Kidney tubule cell (primary cell): ENCODE measurements around the gene RNF152.

Source experiments
- DNase-seq: peaks from one replicate; pipeline ENCODE4 v3.0.0-alpha.2; 2018; ENCODE audit warnings: low spot score

Gene RNF152

GRCh38 chr18:61894751-61895524 is 2.1 kb upstream of the RNF152 start:
- DNase-seq: no peak

- DNase-seq: peak; percentile 72
Measured at GRCh38 chr18:61893971-61894750, 1.4 kb upstream of the RNF152 start.

DNA sequence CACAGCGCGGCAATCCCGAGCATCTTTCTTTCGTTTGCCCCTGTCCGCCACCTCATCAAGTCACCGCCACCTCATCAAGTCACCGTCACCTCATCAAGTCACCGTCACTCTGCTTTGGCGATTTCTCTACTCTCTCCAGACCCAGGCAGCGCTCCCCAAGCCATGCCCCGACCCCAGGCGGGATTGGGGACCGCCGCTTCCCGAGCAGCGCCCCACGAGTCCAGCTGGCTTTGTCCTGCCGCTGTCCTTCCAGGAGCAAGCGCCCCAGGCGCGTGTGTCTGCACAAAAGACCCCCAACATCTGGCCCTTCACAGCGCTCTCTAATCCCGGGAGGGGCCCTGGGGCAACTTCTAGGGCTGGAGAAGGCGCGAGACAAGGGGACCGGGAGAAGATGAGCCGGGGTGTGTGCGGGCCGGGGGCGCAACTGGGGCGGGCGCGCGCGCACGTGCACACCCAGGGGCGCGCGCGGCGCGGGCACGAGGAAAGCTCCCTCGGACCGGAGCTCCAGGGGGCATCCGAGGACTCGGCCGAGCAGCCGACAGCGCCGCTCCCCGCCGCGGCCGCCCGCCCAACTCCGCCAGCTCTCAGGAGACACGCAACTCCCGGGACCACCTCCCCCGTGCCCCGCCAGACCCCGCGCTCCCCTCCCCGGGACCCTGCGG is 633 bp upstream of the RNF152 start:
- DNase-seq: peak; percentile 35

DNA sequence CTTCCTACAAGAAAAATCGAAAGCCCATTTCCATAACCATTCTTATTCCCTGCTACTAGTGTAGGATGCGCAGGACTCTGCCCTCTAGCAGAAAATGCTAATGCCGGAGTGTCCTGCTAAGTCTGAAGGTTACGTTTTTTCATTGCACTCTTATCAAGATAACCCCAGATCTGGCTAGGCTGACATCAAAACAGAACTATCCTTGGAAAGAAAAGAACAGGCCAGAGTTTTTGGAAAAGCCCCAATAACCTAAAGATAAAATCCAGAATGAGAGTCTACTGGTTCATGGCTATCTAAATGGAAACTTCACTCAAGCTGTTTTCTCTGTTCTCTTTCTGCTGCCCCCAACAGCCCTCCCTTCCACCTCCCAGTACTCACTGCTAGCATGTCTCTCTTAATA is 913 bp downstream of the RNF152 start:
- DNase-seq: no peak

DNA sequence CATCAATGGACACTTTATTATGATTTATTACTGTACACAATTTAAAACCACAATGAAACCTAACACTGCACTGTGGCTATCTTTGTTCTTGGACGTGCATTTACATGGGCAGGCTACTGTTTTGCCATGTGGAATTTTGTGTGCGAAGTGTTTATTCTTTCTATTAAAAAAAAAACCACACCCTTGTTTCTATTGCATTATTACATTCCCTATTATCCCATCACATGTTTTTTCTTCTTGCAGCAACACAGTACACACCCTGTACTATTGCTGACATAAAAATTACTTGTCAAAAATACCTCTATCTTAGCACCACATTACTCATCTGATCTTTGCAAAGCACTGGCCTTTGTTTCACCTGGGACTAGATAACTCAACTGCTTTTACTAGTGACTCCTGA is 1.5 kb downstream of the RNF152 start:
- DNase-seq: no peak

GRCh38 chr18:61890344-61890743 is 2.5 kb downstream of the RNF152 start:
- DNase-seq: no peak

- no peak for DNase-seq
Measured at GRCh38 chr18:61889541-61889940, 3.3 kb downstream of the RNF152 start.

- DNase-seq: no peak
Measured at GRCh38 chr18:61888622-61889021, 4.2 kb downstream of the RNF152 start.

DNA sequence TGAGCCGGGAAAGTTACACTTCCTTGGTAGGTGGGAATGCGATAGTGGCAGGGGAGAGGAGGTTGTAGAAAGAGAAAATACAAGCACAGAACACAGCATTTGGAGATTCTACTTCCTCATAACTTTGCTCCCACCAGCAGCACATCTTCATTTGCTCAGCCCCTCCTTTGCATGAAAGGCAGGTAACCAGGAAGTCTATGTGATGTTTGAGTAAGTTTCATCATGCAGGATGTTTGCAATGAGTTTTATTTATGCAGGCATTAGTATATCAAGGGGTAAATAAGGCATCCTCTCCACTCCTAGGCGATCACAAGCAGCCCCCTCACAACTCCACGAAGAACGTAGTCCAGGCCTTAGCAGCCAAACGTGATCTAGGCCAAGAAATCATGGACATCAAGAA is 5.0 kb downstream of the RNF152 start:
- peak; percentile 42 for DNase-seq

DNA sequence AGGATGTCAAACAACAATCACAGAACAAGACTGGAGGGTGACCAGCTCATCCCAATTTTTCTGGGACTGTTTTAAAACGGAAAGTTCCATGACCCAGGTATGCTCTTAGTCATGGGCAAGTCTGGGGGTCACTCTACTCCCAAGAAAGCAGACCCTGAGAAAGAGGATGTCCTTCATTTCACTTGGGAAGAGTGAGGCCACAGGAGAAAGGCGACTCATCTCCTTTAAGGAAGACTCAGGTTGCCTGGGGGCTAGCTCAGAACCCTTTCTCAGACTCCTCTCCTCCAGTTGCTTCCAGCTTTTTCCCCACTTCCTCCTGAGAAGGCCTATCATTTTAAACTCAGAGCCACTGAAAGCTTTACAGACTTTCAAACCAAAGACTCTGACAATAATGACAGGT is 9.3 kb downstream of the RNF152 start:
- DNase-seq: no peak

DNA sequence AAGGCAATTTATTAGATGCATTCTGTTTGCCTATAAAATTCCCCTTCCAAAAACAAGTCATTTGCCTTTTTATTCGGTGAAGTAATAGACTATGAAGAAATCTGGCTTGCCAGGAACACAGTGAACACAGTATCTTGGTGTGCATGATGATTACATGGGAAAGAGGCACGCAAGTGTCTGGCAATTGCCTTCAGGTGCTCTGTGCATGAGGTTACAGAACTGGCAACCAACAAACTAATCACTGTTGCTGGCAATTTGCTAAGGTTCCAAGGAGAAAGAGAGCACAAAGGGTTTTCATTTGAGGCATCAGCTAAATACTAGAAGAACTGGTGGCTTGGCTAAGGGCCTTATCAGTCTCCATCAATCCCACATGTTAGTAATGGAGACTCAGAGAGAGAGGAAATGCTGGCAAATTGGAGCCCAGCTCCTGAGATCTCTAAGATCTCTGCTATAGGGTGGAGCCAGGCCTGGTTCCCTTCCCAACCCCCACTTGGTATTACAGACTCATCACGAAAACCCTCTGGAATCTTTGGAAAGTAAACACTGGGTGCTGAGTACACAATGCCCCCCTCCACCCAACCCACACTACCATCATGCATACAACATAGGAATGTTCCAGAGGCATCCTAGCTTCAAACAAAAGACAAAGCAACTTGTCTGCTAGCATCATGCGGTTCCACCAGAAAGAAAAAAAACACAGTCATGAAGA is 10.4 kb downstream of the RNF152 start:
- no peak for DNase-seq

GRCh38 chr18:61876899-61877298 is 15.9 kb downstream of the RNF152 start:
- DNase-seq: no peak

DNA sequence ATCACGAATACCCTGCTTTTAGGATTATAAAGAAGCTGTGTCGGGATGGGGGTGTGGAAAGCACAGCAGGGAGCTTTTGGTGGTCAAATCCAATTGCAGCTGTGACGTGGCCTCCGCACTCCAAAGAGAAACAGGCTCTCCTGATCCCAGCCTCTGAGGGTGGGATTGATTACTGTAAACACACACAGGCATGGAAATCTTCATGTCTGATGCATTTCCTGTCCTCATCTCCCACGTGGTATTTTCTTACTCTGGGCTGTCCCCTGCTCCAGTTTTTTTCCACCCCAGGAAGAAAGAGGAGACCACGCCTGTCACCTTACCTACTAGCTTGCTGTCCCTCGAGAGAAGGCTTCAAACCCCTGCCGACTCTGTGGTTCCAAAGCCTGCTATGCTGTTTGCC is 22.7 kb downstream of the RNF152 start:
- DNase-seq: no peak

DNA sequence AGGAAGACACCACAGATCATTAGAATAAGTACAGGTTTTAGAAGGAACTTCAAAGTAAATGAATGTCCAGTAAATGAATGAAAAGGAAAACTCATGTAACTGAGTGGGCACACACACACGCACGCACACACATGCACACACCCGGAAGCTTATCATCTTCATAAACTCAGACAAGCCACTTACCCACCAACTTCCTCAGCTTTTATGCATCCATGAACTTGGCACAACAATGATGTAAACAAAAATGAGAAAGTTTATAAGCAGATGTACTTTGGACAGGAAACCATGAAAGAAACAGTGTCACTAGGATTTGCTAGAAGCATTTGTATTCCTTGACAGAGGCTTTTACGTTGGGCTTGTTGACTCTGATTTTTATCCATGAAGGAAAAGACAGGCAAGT is 23.2 kb downstream of the RNF152 start:
- no peak for DNase-seq

GRCh38 chr18:61865466-61866175 is 27.2 kb downstream of the RNF152 start:
- DNase-seq: no peak

DNA sequence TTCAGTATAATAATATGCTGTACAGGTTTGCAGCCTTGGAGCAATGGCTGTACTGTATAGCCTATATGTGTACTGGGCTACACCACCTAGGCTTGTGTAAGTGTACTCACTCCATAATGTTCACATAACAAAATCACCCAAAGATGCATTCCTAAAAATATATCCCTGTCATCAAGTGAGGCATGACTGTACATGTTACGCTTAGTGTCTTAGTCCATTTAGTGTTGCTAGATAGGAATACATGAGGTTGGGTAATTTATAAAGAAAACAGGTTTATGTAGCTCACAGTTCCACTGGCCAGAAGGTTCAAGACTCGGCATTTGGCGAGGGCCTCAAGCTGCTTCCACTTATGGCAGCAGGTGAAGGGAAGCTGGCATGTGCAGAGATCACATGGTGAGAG is 31.4 kb downstream of the RNF152 start:
- DNase-seq: no peak

DNA sequence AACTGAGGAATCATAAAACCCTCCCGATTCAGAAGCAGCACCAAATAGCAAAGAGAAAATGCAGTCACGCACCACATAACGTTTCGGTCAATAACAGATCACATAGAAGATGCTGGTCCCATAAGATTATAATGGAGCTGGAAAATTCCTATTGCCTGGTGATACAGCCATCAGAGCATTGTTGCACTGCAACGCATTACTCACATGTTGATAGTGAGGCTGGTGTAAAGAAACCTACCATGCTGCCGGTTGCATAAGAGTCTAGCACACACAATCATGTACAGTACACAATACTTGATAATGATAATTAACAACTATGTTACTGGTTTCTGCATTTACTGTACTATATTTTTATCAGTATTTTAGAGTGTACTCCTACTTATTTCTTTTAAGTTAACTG is 32.5 kb downstream of the RNF152 start:
- DNase-seq: no peak

DNA sequence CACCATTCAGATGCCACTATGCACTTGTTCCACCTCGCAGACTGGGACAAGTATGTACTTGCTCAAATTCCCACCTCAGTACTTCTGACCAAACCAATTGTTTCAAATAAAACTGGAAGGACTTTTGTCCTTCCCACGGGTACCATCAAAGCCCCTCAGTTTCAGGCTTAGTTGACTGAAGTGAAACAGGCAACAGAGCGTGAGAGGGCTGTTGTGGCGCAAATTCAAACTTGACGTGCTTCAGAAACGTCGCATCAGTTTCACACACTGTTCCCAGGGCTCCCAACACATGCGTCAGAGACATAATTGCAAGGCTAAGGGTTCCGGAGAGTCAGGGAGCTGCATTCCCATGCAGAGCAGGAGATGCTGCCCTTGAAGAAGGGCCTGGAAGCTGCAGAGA is 33.7 kb downstream of the RNF152 start:
- DNase-seq: no peak

DNA sequence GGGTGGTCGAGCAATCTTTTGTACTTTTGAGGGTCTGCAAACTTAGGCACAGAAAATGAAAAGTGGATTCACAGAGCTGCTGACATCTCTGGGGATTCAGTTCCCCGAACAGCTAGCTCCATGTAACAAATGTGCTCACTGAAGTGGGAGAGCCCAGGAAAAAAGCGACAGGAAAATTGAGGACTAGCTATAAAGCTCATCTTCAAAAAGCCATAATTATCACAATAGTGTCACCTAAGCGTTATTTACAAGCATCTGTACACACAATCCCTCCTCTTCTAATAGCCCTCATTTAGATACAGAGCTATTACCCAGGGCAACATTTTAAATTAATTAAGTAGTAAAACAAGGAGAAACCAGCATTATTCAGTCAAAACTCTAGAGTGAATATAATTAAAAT is 36.1 kb downstream of the RNF152 start:
- no peak for DNase-seq

- DNase-seq: no peak
Measured at GRCh38 chr18:61855449-61856378, 37.1 kb downstream of the RNF152 start.
